Measurements from ENCODE around the gene KISS1R.

KISS1R gene

DNA sequence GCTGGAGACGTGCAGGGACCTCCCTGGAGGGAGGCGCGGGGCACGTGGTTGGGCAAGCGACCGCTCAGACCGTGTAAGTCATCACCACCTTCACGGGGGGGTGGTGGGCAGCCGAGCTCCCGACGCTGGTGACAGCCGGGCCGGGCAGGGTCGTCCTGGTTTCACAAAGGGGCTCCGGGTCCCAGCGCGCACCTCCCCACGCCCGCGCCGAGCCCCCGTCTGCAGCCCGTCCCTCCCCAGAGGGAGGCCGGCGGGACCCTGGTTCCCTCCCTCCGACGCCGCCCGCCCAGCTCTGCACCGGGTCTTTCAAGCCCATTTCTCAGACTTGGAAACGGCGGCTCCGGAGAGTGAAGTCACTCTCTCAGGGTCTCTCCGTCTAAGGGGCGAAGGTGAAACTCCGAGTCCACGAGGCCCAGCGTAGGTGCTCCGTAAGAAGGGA lies 8.0 kb downstream of the KISS1R start:
- no peak for FAIRE-seq

DNA sequence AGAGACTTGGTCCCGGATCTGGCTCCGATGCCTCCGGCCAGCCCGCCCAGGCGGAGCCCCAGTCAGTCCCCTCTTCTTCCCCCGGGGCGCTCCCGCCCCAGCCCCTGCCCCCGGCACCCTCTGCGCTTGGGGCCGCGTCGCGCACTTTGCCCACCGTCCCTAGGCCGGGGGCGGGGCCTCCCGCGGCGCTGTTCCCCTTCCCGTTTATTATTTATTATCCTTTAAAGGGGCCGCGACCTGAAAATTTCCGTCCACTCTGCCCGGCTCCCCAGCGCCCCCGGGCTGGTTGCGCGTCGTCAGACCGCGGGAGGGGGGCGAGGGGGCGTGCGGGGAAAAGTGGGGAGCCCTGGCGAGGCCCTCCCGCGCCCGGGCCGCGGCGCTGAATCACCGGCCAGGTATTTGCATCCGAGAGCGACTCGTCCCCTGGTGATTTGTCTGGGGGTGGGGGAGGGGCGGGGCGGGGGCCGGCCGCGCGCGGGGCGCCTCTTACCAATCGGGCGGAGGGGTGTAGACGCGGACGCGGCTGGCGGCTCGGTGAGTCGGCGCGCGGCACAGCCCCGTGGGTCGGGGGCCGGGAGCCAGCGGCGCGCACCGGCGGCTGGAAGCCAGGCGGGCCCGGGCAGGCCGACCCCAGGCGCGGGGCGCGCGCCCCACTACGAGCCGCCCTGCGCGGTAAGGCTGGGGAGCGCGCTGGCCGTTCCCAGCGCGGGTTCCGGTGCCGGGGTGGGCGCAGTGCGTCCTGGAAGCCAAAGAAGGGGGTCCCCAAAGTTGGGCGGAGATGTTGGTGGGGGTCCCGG lies 8.6 kb downstream of the KISS1R start, which contains the start of gene ARID3A:
ARID3A (plus strand) TSS at position 510 of the 797 bp plus-strand sequence. CDS start 3,494 bp downstream, outside the sequence.
- no peak for FAIRE-seq

DNA sequence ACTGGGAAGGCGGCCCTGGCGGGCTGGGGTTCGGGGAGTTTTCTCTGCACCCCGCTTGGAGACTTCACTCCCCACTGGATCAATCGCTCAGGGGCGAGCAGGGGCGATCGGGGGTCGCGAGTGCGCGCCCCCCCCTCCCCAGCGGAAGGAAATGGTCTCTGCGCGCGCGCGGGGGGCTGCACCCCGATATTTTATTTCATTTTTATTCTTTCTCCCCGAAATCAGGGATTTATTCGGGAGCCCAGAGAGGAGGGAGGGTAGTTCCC lies 9.1 kb downstream of the KISS1R start:
- FAIRE-seq = no peak

DNA sequence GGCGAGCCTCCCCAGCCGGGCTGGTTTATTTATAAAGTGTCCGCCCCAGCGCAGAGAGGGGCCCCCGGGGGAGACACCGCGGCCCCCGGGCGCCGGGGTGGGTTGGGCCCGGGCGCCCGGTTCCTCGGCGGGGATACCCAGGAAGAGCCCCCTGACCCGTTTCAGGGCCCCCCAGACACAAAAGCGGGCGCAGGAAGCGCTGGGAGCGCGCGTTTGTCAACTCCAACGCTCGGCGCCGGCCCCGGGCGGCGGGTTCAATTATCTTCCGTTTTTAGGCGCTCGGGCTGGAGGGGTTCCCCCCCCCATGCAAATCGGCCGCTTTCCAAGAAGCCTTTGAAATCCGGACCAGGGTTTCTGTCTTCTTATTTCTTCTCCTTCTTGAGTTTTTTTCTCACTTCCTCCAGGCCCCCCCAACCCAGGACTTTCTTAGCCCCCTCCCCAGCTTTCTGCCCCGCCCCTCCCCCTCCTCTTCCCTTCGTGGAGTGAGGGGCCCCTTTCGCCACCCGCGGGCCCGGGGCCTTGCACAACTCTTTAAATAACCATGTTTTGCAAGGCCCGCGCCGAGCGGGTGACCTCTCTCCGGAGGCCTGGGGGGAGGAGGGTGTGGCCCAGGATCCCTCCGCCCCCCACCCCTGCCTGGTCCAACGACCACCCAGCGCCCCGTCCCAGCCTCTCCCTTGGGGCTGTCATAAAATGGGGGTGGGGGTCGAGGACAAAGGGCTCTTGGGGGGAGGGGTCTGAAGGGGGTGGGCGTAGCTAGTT lies 9.6 kb downstream of the KISS1R start:
- no peak for FAIRE-seq

DNA sequence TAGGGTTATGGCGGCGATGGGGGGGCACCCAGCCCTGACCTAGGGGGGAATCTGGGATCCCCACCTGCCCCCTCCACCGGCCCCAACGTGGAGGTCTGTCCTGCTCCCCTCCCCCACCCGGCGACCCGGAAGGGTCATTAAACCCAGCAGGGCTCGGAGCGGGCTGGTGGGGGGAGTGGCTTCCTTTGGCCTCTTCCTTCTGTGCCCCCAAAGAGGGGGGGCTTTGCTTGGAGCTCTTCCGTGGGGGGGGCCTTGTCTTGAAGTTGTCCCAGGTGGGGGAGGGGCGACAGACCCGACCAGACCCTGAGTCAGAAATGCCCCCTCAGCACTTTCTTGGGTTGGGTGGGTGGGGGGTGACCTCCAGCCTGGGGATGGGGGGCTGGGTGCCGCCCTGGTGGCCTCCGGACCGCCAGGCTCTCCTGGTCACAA lies 10.2 kb downstream of the KISS1R start:
- FAIRE-seq = no peak

DNA sequence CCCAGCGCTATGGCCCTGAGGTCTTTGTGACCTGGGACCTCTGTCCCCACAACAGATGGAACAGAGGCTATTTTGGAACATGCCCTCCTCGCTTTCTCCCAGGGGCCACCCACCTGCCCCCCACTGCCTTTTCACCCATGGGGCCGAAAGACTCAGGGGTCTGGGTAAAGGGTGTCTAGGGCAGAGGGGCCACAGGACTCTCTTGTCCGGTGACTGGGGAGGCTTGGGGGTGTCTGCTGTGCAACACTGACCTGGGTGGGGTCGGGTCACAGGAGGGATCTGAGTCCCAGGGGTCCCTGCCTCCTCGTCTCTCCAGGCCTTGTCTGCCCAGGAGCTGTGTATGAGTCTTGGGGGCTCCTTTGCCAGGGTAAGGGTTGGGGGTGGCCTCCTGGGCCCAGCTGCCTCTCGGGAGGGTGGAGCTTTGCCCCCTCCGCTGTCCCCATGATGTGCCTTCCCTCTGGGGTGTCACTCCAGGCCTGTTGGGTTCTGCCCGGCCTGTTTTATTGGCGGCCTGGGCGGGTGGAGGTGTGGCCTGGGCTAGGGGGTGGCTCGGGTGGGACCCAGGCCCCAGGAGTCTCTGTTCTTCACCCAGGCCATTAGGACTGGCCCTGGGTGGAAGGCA lies 10.8 kb downstream of the KISS1R start:
- FAIRE-seq = no peak

DNA sequence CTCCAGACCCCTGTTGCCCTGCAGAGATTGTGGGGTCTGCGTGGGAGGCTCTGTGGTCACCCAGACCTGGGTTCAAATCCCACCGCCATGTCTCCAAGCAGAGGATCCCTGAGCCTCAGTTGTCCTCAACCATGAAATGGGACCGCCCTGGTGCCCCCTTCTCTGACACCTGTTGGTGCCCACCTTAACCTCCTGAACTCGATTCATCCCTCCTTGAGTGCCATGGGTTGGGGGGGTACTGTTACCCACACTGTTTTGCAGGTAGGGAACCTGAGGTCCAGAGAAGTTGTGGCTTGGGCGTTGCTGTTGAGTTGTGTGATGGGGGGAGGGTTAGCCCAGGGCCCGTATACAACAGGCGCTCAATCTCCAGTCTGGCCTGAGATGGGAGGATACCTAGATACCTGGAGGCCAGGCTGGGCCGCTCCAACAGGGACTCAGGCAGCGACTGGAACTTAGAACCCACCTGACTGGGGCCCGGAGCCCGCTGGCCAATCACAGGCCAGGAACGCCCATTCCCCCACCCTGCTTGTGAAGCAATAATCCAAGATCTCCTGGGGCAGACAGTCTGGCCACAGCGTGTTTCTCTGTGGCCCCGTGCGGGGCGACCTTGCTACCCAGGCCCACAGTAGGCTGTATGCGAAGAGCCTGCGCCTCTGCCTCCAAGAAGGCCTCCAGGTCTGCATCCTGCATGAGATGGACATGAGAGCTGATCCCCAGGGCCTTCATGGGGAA lies 11.5 kb downstream of the KISS1R start:
- FAIRE-seq = no peak

DNA sequence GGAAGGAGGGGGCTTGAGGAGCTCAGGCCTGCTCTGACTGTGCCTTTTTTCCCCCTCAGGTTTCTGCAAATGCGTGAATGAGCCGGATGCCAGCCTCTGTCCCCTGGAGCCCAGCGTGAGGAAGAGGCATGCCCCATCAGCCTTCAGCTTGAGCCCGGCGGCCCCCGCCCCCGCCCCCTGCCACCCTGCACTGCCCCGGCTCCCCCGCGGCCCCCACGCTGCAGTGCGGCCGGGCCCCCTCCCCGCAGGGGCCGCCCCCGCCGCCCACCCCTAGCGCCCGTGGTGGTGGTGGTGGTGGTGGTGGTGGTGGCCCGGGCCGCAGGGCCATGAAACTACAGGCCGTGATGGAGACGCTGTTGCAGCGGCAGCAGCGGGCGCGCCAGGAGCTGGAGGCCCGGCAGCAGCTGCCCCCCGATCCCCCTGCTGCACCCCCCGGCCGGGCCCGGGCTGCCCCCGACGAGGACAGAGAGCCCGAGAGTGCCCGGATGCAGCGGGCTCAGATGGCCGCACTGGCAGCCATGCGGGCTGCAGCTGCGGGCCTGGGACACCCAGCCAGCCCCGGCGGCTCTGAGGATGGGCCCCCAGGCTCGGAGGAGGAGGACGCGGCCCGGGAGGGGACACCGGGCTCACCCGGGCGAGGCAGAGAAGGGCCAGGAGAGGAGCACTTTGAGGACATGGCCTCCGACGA lies 12.2 kb downstream of the KISS1R start:
- no peak for FAIRE-seq

DNA sequence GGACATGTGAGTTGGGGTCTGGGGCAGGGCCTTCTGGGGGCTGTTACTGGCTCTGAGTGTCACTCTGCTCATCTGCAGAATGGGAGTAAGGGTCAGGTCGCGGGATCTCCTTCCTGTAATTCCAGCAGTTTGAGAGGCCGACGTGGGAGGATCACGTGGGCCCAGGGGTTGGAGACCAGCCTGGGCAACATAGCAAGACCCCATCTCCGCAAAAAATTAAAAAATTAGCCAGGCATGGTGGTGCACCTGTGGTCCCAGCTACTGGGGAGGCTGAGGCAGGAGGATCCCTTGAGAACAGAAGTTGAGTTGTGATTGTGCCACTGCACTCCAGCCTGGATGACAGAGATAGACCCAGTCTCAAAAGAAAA lies 12.7 kb downstream of the KISS1R start:
- no peak for FAIRE-seq

DNA sequence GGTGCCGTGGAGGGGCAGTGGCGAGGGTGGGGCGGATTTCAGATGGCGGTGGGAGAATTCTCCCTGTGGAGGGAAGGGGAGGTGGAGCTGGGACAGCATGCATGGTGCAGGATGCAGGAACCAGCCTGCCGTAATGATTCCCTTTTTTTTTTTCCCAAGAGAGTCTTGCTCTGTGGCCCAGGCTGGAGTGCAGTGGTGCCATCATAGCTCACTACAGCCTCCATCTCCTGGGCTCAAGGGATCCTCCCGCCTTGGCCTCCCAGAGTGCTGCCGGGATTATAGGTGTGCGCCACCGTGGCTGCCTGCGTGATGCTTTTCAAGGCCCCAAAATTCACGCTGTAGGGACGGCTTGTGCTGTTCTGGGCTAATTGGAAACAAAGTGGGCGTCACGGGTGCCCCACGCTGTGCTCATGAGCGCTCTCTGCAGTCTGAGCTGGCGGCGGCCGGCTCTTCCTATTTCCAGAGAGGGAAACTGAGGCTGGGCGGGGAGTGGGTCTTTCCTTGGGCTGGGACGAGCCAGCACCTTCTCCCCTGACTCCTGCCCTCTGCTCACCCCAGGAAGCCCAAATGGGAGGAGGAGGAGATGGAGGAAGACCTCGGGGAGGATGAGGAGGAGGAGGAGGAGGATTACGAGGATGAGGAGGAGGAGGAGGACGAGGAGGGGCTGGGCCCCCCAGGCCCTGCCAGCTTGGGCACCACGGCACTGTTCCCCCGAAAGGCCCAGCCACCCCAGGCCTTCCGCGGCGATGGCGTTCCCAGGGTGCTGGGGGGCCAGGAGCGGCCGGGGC lies 14.9 kb downstream of the KISS1R start:
- FAIRE-seq = no peak

DNA sequence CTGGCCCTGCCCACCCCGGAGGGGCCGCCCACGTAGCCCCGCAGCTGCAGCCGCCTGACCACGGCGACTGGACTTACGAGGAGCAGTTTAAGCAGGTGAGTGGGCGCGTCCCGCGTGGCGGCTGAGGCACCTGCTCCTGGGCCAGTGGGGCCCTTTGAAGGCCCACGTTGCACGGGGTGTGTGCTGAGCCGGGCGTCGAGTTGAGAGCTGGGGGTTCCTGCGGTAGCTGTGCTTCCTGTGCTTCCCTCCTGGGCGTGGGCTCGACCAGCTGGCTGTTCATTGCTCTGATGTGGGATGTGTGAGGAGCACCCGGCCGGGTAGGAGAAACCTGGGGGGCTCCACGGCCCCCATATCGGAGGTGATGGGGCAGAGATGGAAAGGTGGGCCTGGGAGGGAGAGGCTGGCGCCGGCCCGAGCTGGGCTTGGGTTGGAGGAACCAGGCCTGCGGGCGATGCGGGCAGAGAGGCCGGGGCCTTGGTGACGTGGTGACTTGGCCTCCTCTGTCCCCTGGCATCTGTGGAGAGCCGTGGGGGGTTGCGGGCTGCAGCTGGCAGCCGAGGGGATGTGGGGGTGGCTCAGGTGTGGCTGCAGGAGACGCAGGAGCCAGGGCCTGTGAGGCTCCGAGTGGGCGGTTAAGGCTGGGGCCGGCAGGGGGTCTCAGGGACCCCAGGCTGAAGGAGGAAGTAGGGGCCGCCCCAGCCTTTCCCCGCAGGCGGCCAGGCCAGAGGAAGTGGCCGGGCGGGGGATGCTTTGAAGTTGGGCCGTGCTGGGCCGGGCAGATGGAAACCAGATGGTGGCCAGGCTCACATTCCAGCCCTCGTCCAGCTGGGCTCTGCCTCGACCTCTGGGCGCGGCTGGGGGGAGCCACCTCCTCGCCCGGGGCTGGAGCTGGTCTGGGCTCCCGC lies 15.8 kb downstream of the KISS1R start:
- no peak for FAIRE-seq

DNA sequence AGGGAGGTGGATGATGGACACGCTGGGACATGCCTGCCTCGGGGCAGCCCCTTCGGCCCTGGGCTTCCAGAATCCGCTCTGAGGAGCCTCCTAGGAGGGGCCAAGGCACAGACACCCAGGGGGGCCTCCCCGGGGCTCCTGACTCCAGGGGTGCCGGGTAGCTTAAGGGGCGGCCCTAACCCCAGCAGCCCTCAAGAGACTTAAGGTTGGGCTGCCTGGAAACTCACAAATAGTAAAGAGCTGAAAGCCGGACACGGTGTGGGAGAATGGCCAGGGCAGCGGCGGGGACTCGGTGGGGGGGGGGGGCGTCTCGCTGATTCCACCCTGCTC lies 16.4 kb downstream of the KISS1R start:
- no peak for FAIRE-seq

DNA sequence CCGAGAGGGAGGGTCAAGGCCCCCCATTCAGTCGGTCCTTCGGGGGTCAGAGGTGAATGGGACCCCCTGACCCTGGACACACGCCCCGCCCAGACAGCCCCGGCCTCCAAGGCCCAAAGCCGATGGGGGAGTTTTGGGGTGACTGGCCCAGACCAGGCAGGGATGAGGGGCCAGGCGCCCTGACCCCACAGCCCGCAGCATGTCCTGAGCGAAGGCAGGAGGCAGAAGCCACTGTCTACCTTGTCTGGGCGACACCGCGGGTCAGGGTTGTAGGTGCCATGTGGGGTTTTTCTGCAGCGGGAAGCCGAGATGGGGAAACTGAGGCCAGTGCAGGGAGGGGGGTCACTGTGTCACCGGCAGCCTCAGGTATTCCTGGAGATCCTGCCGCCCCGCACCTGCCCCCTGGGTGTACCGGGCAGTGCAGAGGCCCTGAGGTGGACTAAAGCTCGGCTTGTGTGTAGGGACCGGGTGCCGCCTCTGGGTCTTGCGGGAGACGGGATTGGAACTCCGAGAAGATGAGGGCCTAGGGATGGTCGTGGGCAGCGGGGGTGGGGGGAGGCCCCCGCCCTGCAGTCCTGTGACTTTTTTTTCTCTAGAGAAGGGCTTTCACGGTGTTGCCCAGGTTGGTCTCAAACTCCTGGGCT lies 17.2 kb downstream of the KISS1R start:
- FAIRE-seq = no peak

DNA sequence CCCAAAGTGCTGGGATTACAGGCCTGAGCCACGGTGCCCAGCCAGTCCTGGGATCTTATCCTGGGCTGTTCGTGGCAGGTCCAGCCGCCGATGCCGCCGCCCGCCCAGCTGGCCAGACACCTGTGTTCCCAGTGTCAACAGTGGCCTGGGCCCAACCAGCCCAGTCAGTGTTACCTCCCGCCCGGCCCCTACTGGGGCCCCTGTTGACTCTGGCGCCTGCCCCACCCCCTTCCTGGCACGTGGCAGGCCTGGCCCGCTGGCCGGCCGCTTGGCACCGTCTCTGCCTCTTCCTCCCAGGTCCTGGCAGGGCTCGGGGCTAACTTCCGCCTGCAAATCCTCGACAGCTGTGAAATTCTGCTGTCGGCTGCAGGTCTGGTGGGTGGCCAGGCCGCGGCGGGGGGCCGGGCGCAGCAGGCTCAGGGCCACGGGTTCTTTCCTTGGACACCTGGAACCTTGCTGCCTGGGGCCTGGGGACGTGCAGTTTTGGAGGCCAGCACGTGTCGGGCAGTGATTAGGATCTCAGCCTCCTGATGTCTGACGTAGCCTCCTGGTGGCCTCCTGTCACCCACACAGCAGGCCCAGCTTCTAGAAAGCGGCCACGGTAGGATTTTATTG lies 17.8 kb downstream of the KISS1R start:
- FAIRE-seq = peak; percentile 58

DNA sequence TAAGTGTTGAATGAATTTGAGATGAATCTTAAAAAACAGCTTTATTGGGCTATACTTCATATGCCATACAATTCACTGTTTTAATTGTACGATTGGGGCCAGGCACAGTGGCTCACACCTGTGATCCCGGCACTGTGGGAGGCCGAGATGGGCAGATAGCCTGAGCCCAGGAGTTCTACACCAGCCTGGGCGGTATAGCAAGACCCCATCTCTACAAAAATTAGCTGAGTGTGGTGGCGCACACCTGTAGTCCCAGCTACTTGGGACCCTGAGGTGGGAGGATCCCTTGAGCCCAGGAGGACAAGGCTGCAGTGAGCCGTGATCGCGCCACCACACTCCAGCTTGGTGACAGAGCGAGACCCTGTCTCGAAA lies 19.0 kb downstream of the KISS1R start:
- no peak for FAIRE-seq

DNA sequence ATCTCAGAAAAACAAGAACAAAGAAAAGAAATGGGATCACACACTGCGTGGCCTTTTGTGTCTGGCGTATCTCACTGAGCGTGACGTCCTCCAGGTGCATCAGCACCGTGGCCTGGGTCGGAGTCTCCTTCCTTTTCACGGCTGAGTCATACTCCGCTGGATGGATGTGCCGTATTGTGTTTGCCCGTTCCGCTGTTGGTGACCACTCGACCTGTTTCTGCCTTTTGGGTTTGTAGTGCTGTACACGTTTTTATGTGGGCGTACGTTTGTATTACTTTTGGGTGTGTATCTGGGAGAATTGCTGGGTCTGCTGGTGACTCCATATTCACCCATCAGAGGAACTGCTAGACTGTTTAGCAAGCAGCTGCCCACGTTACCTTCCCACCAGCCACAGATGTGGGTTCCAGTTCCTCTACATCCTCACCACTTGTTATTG lies 20.1 kb downstream of the KISS1R start:
- FAIRE-seq = no peak

DNA sequence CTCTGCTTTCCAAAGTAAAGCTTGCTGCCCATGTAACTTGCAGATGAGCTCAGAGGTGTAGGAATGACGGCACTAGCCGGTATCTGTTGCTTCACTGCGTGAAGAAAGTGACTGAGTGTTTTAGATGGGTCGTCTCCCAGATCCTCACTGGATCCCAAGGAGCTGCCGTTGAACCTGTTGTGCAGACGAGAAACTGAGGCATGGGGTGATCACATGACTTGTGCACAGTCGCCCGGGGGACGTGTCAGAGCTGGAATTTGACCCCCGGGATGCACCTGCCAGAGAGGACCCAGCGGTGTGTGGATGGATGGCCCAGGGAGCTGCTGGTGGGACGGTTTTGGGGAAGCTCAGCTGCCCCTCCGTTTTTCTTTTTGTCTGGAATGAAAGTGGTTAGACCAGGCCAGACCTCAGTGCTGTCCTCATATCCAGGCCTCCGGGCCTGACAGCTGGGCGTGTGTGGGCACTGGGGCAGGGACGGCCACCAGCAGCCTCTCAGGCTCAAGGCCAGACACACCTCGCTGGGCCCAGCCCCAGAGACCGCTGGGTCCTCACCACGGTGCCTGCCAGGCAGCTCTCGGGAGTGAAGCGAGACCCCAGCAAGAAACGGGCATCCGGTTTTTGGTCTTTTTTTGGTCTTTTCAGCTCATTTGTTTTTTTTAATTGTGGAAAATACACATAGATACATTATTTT lies 21.2 kb downstream of the KISS1R start:
- FAIRE-seq = no peak

DNA sequence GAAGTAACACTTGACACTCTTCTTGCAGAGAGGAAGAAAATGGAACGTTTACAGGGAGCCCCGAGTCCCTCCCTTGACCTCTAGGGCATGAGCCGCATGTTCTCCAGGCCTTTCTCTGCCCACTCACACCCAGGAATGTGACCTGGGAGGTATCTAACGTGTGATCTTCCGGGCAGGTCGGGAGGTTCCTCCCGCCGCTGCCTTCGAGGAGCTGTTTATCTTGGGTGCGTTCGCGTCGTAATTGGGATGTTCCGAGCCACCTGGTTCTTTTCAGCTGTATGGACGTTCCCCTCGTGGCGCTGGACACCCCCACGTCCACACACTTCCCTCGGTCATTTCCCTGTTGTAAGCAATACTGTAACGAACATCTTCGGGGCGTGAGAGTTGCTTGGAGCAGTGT lies 22.3 kb downstream of the KISS1R start:
- no peak for FAIRE-seq

DNA sequence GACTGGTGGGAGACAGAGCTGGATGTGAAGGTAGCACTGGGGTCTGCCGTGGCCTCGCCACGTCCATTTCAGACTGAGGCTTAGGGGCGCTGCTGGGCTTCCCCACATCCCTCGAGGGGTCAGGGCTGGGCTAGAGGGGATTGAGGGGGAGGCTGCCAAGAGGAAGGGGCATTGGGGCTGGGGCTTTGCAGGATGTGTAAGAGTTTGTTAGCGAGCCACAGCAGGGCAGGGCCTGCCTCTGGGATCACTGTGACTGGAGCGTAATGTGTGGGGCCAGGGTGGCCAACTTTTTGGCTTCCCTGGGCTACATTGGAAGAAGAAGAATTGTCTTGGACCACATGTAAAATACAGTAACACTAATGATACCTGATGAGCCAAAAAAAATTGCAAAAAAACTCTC lies 22.8 kb downstream of the KISS1R start:
- FAIRE-seq = no peak
